ENCODE results near the gene MED16. TPM values are rescaled to one million over a fixed set of nuclear protein-coding genes. Genes with fewer than 3 reads are reported as not detected.
A peak's percentile ranks its signal among the peaks of the same experiment; 100 is the strongest.
"Not testable (repeated sequence)": the region's sequence is repeated elsewhere in the genome, so short reads cannot be mapped to it uniquely, and the experiment has no call there.

Gene MED16
- total RNA-seq, 6 experiments from 2014 or later, result 32.0 to 35.7 (median 33.3) TPM

DNA sequence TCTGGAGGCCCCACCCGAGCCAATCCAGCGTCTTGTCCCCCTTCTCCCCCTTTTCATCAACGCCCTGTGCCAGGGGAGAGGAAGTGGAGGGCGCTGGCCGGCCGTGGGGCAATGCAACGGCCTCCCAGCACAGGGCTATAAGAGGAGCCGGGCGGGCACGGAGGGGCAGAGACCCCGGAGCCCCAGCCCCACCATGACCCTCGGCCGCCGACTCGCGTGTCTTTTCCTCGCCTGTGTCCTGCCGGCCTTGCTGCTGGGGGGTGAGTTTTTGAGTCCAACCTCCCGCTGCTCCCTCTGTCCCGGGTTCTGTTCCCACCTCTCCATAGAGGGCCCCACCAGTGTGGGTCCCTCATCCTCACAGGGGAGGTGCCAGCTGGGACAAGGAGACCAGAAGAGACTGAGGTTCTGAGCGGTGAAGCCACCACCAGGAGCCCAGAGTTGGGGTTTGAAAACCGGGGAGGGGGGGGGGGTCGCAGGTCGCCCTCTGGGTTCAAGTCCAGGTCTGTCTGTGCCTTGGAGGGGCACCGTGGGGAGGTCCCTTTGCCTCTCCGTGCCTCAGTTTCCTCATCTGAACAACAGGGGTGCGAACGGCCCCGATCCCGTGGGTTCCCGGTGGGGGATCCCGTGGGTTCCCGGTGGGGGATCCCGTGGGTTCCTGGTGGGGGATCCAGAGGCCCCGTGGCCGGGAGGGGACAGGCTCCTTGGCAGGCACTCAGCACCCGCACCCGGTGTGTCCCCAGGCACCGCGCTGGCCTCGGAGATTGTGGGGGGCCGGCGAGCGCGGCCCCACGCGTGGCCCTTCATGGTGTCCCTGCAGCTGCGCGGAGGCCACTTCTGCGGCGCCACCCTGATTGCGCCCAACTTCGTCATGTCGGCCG, 40.6 kb downstream of the MED16 start, which contains the start of gene ELANE:
ELANE (plus strand) TSS at position 168 of the 878 bp plus-strand sequence; CDS start at position 194, 26 bp downstream.
- Histone ChIP-seq H3K9me3 (no peaks in the 10 kb centered on the region), H3K36me3 (no peaks in the 10 kb centered on the region), H3K27me3 (no peaks in the 10 kb centered on the region), H3K4me3 (no peak within 1 kb of the TSS), H3K27ac (no peak within 1 kb of the TSS), H3K4me1 (peaks cover 0 to 8% (median 3%) of the 10 kb centered on the region in 4 donors)
- no peak for TF ChIP-seq POLR2A (IDR thresholded peaks at IDR 0.05)
- TF ChIP-seq, protein P1, sequence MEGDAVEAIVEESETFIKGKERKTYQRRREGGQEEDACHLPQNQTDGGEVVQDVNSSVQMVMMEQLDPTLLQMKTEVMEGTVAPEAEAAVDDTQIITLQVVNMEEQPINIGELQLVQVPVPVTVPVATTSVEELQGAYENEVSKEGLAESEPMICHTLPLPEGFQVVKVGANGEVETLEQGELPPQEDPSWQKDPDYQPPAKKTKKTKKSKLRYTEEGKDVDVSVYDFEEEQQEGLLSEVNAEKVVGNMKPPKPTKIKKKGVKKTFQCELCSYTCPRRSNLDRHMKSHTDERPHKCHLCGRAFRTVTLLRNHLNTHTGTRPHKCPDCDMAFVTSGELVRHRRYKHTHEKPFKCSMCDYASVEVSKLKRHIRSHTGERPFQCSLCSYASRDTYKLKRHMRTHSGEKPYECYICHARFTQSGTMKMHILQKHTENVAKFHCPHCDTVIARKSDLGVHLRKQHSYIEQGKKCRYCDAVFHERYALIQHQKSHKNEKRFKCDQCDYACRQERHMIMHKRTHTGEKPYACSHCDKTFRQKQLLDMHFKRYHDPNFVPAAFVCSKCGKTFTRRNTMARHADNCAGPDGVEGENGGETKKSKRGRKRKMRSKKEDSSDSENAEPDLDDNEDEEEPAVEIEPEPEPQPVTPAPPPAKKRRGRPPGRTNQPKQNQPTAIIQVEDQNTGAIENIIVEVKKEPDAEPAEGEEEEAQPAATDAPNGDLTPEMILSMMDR (IDR thresholded peaks at IDR 0.05), result no peak
- DNase-seq (no peak), ATAC-seq (no peak)
- 38% methylated on average over 2 of the region's 55 CpGs for WGBS (ENCODE audit: insufficient coverage, low coverage, low lambda C conversion rate, missing lambda C conversion rate)
- intact Hi-C loops (cut with DNase I), result loop anchor here (10.0 kb wide), 2 partner anchors 122 to 142 kb away; no protein-coding TSS in a partner anchor

DNA sequence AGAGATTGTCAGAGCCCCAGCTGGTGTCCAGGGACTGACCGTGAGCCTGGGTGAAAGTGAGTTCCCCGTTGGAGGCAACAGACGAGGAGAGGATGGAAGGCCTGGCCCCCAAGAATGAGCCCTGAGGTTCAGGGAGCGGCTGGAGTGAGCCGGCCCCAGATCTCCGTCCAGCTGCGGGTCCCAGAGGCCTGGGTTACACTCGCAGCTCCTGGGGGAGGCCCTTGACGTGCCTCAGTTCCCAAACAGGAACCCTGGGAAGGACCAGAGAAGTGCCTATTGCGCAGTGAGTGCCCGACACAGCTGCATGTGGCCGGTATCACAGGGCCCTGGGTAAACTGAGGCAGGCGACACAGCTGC, 42.0 kb downstream of the MED16 start:
- intact Hi-C loops (cut with DNase I), result loop anchor here (10.0 kb wide), 2 partner anchors 124 to 144 kb away; no protein-coding TSS in a partner anchor

DNA sequence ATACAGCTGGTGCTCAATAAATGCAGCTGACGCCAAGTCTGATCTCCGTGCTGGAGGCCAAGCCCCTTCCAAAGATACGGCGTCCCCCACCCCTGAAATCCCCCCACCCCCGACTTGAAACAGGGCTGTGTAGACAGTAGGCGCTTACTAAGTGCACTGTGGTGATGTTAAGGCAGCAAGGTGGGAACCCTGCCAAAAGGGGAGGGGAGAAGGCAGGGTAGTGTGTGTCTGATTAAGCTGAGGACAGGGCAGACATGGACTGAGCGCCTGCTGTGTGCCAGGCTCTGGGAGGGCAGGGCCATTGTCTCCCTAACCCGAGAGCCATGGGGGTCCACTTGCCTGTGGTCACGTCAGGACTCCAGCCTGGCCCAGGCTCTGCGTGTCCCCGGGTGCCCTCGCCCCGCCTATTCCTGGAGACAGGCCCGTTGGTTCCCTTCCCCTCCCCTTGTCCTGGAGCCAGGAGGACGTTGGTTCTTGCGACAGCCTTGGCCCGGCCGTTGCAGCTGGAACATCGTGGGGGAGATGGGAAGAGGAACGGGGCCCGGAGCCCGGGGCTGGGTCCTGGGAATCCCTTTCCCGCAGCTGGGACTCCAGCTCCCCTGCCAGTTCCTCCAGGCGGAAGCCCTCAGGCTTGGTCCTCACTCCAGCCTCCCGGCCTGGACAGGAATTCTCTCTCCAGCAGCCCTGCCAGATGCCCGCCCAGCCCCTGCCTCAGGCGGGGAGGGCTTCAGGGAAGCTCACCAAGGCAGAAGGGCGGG, 42.6 kb downstream of the MED16 start:
- DNase-seq, result peak; percentile 85 to 93 (median 91)
- H3K4me3 ChIP-seq, result no peak overlapping the region
- no peaks in the 10 kb centered on the region for H3K9me3 ChIP-seq
- TF ChIP-seq POLR2A (IDR thresholded peaks at IDR 0.05), result no peak
- TF ChIP-seq, protein P1 (IDR thresholded peaks at IDR 0.05), result no peak
- no peaks in the 10 kb centered on the region for H3K27me3 ChIP-seq
- peaks cover 0 to 8% (median 3%) of the 10 kb centered on the region in 4 donors for H3K4me1 ChIP-seq
- WGBS (ENCODE audit: insufficient coverage, low coverage, low lambda C conversion rate, missing lambda C conversion rate), result 29% methylated on average over 3 of the region's 28 CpGs
- H3K27ac ChIP-seq, result no peak overlapping the region
- intact Hi-C loops (cut with DNase I), result loop anchor here (10.0 kb wide), 2 partner anchors 124 to 144 kb away; no protein-coding TSS in a partner anchor
- H3K36me3 ChIP-seq, result no peaks in the 10 kb centered on the region
- ATAC-seq, result peak; percentile 92 to 98 (median 96)

More for the DNA sequence above, 42.0 kb downstream of the MED16 start:
- 0% methylated on average over 2 of the region's 13 CpGs for WGBS (ENCODE audit: insufficient coverage, low coverage, low lambda C conversion rate, missing lambda C conversion rate)
- no peak overlapping the region for H3K27ac ChIP-seq
- H3K9me3 ChIP-seq, result no peaks in the 10 kb centered on the region
- DNase-seq, result no peak
- no peaks in the 10 kb centered on the region for H3K36me3 ChIP-seq
- H3K27me3 ChIP-seq, result no peaks in the 10 kb centered on the region
- peaks cover 0 to 8% (median 3%) of the 10 kb centered on the region in 4 donors for H3K4me1 ChIP-seq
- TF ChIP-seq POLR2A (IDR thresholded peaks at IDR 0.05), result no peak
- TF ChIP-seq, protein P1 (IDR thresholded peaks at IDR 0.05), result no peak
- no peak overlapping the region for H3K4me3 ChIP-seq
- no peak for ATAC-seq

DNA sequence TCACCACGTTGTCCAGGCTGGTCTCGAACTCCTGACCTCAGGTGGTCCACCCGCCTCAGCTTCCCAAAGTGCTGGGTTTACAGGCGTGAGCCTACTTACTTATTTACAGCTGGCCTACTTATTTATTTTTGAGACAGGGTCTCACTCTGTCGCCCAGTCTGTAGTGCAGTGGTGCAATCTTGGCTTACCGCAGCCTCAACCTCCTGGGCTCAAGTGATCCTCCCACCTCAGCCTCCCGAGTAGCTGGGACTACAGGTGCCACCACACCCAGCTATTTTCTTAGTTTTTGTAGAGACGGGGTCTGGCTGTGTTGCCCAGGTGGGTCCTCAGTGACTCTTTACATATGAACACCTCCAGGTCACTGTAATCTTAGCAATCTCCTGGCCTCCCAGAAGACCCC, 43.8 kb downstream of the MED16 start:
- H3K4me3 ChIP-seq; H3K4me1 ChIP-seq; H3K9me3 ChIP-seq; H3K27ac ChIP-seq; DNase-seq; H3K36me3 ChIP-seq; H3K27me3 ChIP-seq; ATAC-seq; intact Hi-C loops (cut with DNase I): not testable (repeated sequence)
- WGBS (ENCODE audit: insufficient coverage, low coverage, low lambda C conversion rate, missing lambda C conversion rate), result 77% methylated on average over 6 of the region's 8 CpGs

Measured in right lobe of liver (tissue), 6 donors.